NOMO-1 treated with DMSO at 0.1 percent for 48 hours (cell line): ENCODE measurements around the gene FBXL14.

Experiments
- DNase-seq: peaks from one replicate; lab custom pipeline; 2025; ENCODE audit not compliant: unreplicated experiment; lab: John Stamatoyannopoulos, UW

The FBXL14 gene

DNA sequence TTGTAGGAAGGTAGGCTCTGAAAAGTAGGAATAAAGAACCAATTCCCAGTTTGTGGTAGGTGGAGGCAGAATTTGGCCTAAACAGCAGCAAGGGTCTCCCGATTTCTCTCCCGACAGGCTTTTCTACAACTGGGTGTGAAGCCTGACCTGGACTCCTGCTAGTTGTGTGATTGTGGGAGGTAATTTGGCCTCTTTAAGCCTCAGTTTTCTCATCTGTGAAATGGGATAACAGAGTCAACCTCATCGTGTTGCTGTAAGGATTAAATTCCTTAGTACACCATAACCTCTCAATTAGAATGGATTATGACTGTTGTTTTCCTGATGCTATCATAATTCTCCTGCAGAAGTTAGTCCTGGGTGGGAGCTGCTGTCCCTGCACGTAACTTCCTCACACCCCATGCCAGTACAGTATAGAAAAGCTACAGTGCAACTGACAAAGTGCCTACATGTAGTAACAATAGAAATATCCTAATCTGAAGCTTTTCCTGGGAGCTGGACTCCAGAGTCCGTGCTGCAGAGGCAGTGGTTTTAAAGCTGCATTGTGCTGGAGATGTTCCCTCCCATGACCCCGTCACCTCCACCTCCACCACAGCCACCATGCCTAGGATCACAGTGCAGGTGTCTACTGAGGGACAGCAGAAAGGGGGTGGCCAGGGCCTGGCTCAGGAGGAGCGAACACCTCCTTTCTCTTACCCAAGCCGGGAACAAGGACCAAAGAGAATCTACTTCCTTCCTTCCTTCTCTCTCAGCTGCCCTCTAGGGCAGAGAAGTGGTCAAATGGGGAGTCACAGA is 76.5 kb downstream of the FBXL14 start:
- no peak for DNase-seq

DNA sequence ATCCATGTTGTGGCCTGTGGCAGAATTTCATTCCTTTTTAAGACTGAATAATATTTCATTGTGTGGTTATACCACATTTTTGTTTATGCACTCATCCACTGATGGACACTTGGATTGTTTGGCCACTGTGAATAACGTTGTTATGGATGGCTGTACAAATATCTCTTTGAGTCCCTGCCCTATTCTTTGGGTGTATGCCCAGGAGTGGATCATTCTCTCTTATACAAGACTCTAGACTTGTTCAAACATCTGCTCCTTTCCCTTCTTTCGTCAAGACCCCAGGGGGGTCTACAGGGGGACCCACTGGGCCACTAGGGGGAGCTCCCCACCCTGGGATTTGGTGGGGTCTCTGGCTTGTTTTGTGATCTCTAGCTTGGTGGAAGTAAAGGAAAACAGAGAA is 77.4 kb downstream of the FBXL14 start:
- no peak for DNase-seq
